Stimulated activated naive CD8-positive, alpha-beta T cell treated with anti-CD3 and anti-CD28 coated beads, Interleukin-15, Interleukin-2, amounts not matched to agents 100 U/mL and 50 U/mL, for 24 hours (primary cell): ENCODE data around the gene MAPK8IP3.

ENCODE experiments used
- ATAC-seq: fragments of 150-1000 bp; cut with Tn5 transposase; one replicate; pipeline ENCODE4 v1.10.0; 2021
- DNase-seq: peaks from one replicate; pipeline ENCODE4 v3.0.0; 2021

Gene MAPK8IP3

GRCh38 chr16:1740234-1740633 is 34.2 kb downstream of the MAPK8IP3 start:
- ATAC-seq (no peak), DNase-seq (no peak)

- no peak for DNase-seq
- ATAC-seq, result no peak
Observed at GRCh38 chr16:1740781-1741490, 34.9 kb downstream of the MAPK8IP3 start.

GRCh38 chr16:1741553-1742165 is 35.7 kb downstream of the MAPK8IP3 start:
- no peak for DNase-seq
- no peak for ATAC-seq

GRCh38 chr16:1743376-1744337 is 37.7 kb downstream of the MAPK8IP3 start:
- no peak for ATAC-seq
- no peak for DNase-seq

- ATAC-seq (no peak), DNase-seq (no peak)
Observed at GRCh38 chr16:1744338-1744840, 38.4 kb downstream of the MAPK8IP3 start.

- ATAC-seq (no peak), DNase-seq (no peak)
Observed at GRCh38 chr16:1745181-1745899, 39.3 kb downstream of the MAPK8IP3 start.

- DNase-seq, result no peak
Observed at GRCh38 chr16:1745900-1746692, 40.1 kb downstream of the MAPK8IP3 start.

GRCh38 chr16:1746693-1747195 is 40.7 kb downstream of the MAPK8IP3 start:
- DNase-seq, result no peak

More at GRCh38 chr16:1745900-1746692, 40.1 kb downstream of the MAPK8IP3 start:
- no peak for ATAC-seq

GRCh38 chr16:1747934-1748333 is 41.9 kb downstream of the MAPK8IP3 start:
- no peak for DNase-seq
- ATAC-seq, result no peak

More at GRCh38 chr16:1746693-1747195, 40.7 kb downstream of the MAPK8IP3 start:
- ATAC-seq, result no peak

GRCh38 chr16:1749152-1750117 is 43.4 kb downstream of the MAPK8IP3 start:
- ATAC-seq (no peak), DNase-seq (no peak)

- no peak for ATAC-seq
Observed at GRCh38 chr16:1751946-1752345, 46.0 kb downstream of the MAPK8IP3 start.

GRCh38 chr16:1752853-1753252 is 46.9 kb downstream of the MAPK8IP3 start:
- DNase-seq (no peak), ATAC-seq (no peak)

More at GRCh38 chr16:1751946-1752345, 46.0 kb downstream of the MAPK8IP3 start:
- DNase-seq, result no peak

GRCh38 chr16:1754204-1754603 is 48.2 kb downstream of the MAPK8IP3 start:
- no peak for ATAC-seq
- DNase-seq, result no peak

GRCh38 chr16:1757714-1758461 is 51.9 kb downstream of the MAPK8IP3 start:
- ATAC-seq (no peak), DNase-seq (no peak)

GRCh38 chr16:1758923-1759322 is 52.9 kb downstream of the MAPK8IP3 start:
- ATAC-seq (no peak), DNase-seq (no peak)

- no peak for DNase-seq
- ATAC-seq, result no peak
Observed at GRCh38 chr16:1759511-1759910, 53.5 kb downstream of the MAPK8IP3 start.

- no peak for ATAC-seq
- DNase-seq, result no peak
Observed at GRCh38 chr16:1760911-1761310, 54.9 kb downstream of the MAPK8IP3 start.

- ATAC-seq, result no peak
- DNase-seq, result no peak
Observed at GRCh38 chr16:1761751-1762150, 55.8 kb downstream of the MAPK8IP3 start.
